Gastrocnemius medialis (tissue), 4 donors: Measurements from ENCODE around the gene FNDC11.

ENCODE experiments used
- CTCF ChIP-seq, 5 experiments: fragments of 450-650 bp in 3 of 5; fragments of 200-600 bp in 2 of 5; sonication (generic) in 2 of 5; IDR thresholded peaks in 4 of 5; conservative IDR thresholded peaks in 1 of 5; 1 replicate in 4 of 5; 2 replicates in 1 of 5; pipeline ENCODE4 v1.5.1; 2016 to 2019; ENCODE audit warnings: antibody characterized with exemption in 5 of 5, mild to moderate bottlenecking in 3 of 5, moderate library complexity in 3 of 5
- POLR2A ChIP-seq, 2 donors: fragments of 450-650 bp; IDR thresholded peaks; one replicate each; pipeline ENCODE4 v1.6.1; 2017; ENCODE audit warnings: antibody characterized with exemption in 2 of 2, mild to moderate bottlenecking in 2 of 2, moderate library complexity in 2 of 2

GRCh38 chr20:63529861-63530787 lies 23.8 kb upstream of the FNDC11 start:
- TF ChIP-seq CTCF (IDR thresholded peaks at IDR 0.05 in 4 of 5, conservative IDR thresholded peaks at IDR 0.05 in 1 of 5) (no peak), POLR2A (IDR thresholded peaks at IDR 0.05) (no peak)
